ENCODE measurements around the gene MEF2D.

Gene MEF2D

GRCh38 chr1:156422602-156423091, 77.9 kb downstream of the MEF2D start:
- peaks cover 9% of the 10 kb centered on the region for H3K27me3 ChIP-seq (ENCODE audit: insufficient read depth, low read length, poor library complexity, severe bottlenecking)
- no peak overlapping the region for H3K4me3 ChIP-seq (ENCODE audit: low read length, poor library complexity, severe bottlenecking)
- no peaks in the 10 kb centered on the region for H3K9me3 ChIP-seq (ENCODE audit: insufficient read depth, low read depth, low read length)
- H3F3A ChIP-seq (ENCODE audit: low read depth), result no peaks in the 10 kb centered on the region
- no peaks in the 10 kb centered on the region for H3K4me1 ChIP-seq (ENCODE audit: insufficient read depth, low read length, poor library complexity, severe bottlenecking)
- no peaks in the 10 kb centered on the region for H4K20me1 ChIP-seq (ENCODE audit: insufficient read depth, low read length, poor library complexity, severe bottlenecking)
- no peak overlapping the region for H3K9ac ChIP-seq (ENCODE audit: low read depth, low read length, poor library complexity, severe bottlenecking)
- no peaks in the 10 kb centered on the region for H3K9me2 ChIP-seq (replicated peaks; ENCODE audit: low read depth, low read length)
- no peaks in the 10 kb centered on the region for H3K36me3 ChIP-seq (ENCODE audit: insufficient read depth, low read length)
- H3K79me2 ChIP-seq (ENCODE audit: insufficient read depth, low read length), result no peaks in the 10 kb centered on the region
- no peak for TF ChIP-seq EZH2phosphoT487 (IDR thresholded peaks at IDR 0.05; ENCODE audit: borderline replicate concordance)
- no peak for TF ChIP-seq CTCF (conservative IDR thresholded peaks at IDR 0.05; ENCODE audit: low read length)
- H2AFZ ChIP-seq (ENCODE audit: low read length), result no peak overlapping the region
- no peak overlapping the region for H3K4me2 ChIP-seq (ENCODE audit: low read depth, low read length, poor library complexity, severe bottlenecking)

- no peak overlapping the region for H3K4me2 ChIP-seq (ENCODE audit: low read depth, low read length, poor library complexity, severe bottlenecking)
- H2AFZ ChIP-seq (ENCODE audit: low read length), result no peak overlapping the region
- no peak overlapping the region for H3K9ac ChIP-seq (ENCODE audit: low read depth, low read length, poor library complexity, severe bottlenecking)
Measured at GRCh38 chr1:156421939-156422601, 78.5 kb downstream of the MEF2D start.

DNA sequence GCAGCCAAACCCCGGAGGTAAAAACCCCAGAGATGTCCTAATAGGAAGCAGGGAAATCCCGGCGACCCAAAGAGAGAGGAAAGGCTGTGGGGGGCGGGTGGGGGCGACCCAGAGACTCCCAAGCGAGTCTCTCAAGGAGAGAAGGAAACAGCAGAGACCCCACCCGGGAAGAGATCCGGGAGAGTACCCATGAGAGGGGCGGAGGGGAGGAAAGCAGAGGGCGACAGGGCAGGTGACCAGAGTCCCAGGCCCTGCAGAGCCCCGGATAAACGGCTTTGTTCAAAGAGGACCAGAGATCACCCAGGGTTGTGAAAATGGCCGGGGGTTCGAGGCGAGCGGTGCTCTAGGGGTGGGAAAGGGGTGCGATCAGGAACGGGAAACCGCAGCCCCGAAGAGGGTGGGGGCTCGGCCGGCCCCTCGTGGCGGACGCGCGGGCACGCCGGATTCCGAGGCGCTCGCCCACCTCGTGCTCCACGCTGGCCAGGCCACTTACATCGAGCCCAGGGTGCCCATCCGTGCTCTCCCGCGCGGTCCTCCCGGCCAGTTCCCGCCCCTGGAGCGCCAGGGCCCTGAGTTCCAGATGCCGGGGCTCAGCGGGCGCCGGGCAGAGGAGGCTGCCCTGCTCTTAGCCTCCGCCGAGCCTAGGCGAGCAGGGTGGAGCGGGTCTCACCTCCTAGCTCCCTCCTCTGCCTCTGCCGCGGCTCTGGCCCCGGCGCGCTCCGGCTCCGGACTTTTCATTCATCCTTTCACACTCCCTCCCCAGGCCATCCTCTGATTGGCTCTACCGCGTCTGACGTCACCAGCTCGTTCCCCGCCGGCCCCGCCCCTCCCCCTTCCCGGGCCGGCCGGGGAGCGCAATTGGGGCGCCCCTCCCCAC, 79.3 kb downstream of the MEF2D start:
- H3F3A ChIP-seq (ENCODE audit: low read depth), result no peaks in the 10 kb centered on the region
- no peak overlapping the region for H3K4me3 ChIP-seq (ENCODE audit: low read length, poor library complexity, severe bottlenecking)
- no peaks in the 10 kb centered on the region for H3K4me1 ChIP-seq (ENCODE audit: insufficient read depth, low read length, poor library complexity, severe bottlenecking)
- H3K9me3 ChIP-seq (ENCODE audit: insufficient read depth, low read depth, low read length), result no peaks in the 10 kb centered on the region
- H2AFZ ChIP-seq (ENCODE audit: low read length), result no peak overlapping the region
- peaks cover 5% of the 10 kb centered on the region for H3K27me3 ChIP-seq (ENCODE audit: insufficient read depth, low read length, poor library complexity, severe bottlenecking)
- no peak overlapping the region for H3K9ac ChIP-seq (ENCODE audit: low read depth, low read length, poor library complexity, severe bottlenecking)
- TF ChIP-seq EZH2phosphoT487 (IDR thresholded peaks at IDR 0.05; ENCODE audit: borderline replicate concordance), result no peak
- no peak for TF ChIP-seq CTCF (conservative IDR thresholded peaks at IDR 0.05; ENCODE audit: low read length)
- H3K36me3 ChIP-seq (ENCODE audit: insufficient read depth, low read length), result no peaks in the 10 kb centered on the region
- H3K79me2 ChIP-seq (ENCODE audit: insufficient read depth, low read length), result no peaks in the 10 kb centered on the region
- H4K20me1 ChIP-seq (ENCODE audit: insufficient read depth, low read length, poor library complexity, severe bottlenecking), result no peaks in the 10 kb centered on the region
- no peaks in the 10 kb centered on the region for H3K9me2 ChIP-seq (replicated peaks; ENCODE audit: low read depth, low read length)
- H3K4me2 ChIP-seq (ENCODE audit: low read depth, low read length, poor library complexity, severe bottlenecking), result no peak overlapping the region

More at GRCh38 chr1:156421939-156422601, 78.5 kb downstream of the MEF2D start:
- no peak overlapping the region for H3K4me3 ChIP-seq (ENCODE audit: low read length, poor library complexity, severe bottlenecking)
- H4K20me1 ChIP-seq (ENCODE audit: insufficient read depth, low read length, poor library complexity, severe bottlenecking), result no peaks in the 10 kb centered on the region
- no peaks in the 10 kb centered on the region for H3K4me1 ChIP-seq (ENCODE audit: insufficient read depth, low read length, poor library complexity, severe bottlenecking)
- H3F3A ChIP-seq (ENCODE audit: low read depth), result no peaks in the 10 kb centered on the region
- no peaks in the 10 kb centered on the region for H3K9me3 ChIP-seq (ENCODE audit: insufficient read depth, low read depth, low read length)
- no peaks in the 10 kb centered on the region for H3K9me2 ChIP-seq (replicated peaks; ENCODE audit: low read depth, low read length)
- TF ChIP-seq CTCF (conservative IDR thresholded peaks at IDR 0.05; ENCODE audit: low read length) (no peak), EZH2phosphoT487 (IDR thresholded peaks at IDR 0.05; ENCODE audit: borderline replicate concordance) (no peak)
- H3K36me3 ChIP-seq (ENCODE audit: insufficient read depth, low read length), result no peaks in the 10 kb centered on the region
- H3K79me2 ChIP-seq (ENCODE audit: insufficient read depth, low read length), result no peaks in the 10 kb centered on the region
- H3K27me3 ChIP-seq (ENCODE audit: insufficient read depth, low read length, poor library complexity, severe bottlenecking), result peaks cover 9% of the 10 kb centered on the region
